H9 (cell line): Measurements from ENCODE around the gene FRAS1. TPM values are rescaled to one million over a fixed set of nuclear protein-coding genes. Genes with fewer than 3 reads are reported as not detected.

Experiments used
- DNase-seq: peaks from one replicate; pipeline ENCODE4 v3.0.0-alpha.2; 2017
- H2AFZ ChIP-seq: one replicate; pipeline ENCODE4 v1.6.1; 2013; ENCODE audit warnings: mild to moderate bottlenecking, low read length, control low read depth, moderate library complexity
- H2AK5ac ChIP-seq: 2 replicates; pipeline ENCODE4 v1.6.1; 2013; ENCODE audit warnings: low read length, control low read depth, mixed read lengths; ENCODE audit not compliant: insufficient read length
- H2BK120ac ChIP-seq: one replicate; pipeline ENCODE4 v1.6.1; 2013; ENCODE audit warnings: low read depth, mild to moderate bottlenecking, low read length, control low read depth, inconsistent platforms; ENCODE audit not compliant: poor library complexity, severe bottlenecking
- H2BK12ac ChIP-seq: 2 replicates; pipeline ENCODE4 v1.6.1; 2013; ENCODE audit warnings: low read length, control low read depth, mixed read lengths, low read depth; ENCODE audit not compliant: insufficient read length
- H2BK15ac ChIP-seq: 2 replicates; pipeline ENCODE4 v1.6.1; 2013; ENCODE audit warnings: low read depth, low read length, control low read depth
- H2BK20ac ChIP-seq: one replicate; pipeline ENCODE4 v1.6.1; 2013; ENCODE audit warnings: low read depth, mild to moderate bottlenecking, low read length, control low read depth, inconsistent platforms; ENCODE audit not compliant: poor library complexity, severe bottlenecking
- H2BK5ac ChIP-seq: 2 replicates; pipeline ENCODE4 v1.6.1; 2013; ENCODE audit warnings: low read length, control low read depth, mixed read lengths; ENCODE audit not compliant: insufficient read length
- H3K14ac ChIP-seq: 2 replicates; pipeline ENCODE4 v1.6.1; 2013; ENCODE audit warnings: low read length, control low read depth; ENCODE audit not compliant: insufficient read depth
- H3K18ac ChIP-seq: 2 replicates; pipeline ENCODE4 v1.6.1; 2013; ENCODE audit warnings: low read depth, mild to moderate bottlenecking, mixed read lengths, low read length, control low read depth; ENCODE audit not compliant: insufficient read length
- H3K23ac ChIP-seq: 2 replicates; pipeline ENCODE4 v1.6.1; 2013; ENCODE audit warnings: low read length, control low read depth, mixed read lengths, low read depth; ENCODE audit not compliant: insufficient read length
- H3K23me2 ChIP-seq: 2 replicates; pipeline ENCODE4 v1.6.1; 2013; ENCODE audit warnings: low read depth, mild to moderate bottlenecking, mixed read lengths, low read length, control low read depth; ENCODE audit not compliant: insufficient read length, poor library complexity, severe bottlenecking
- H3K27ac ChIP-seq: 2 replicates; pipeline ENCODE4 v1.5.1; 2013; ENCODE audit warnings: low read length, control low read depth, mixed read lengths, low read depth; ENCODE audit not compliant: insufficient read length
- H3K27me3 ChIP-seq: 2 replicates; pipeline ENCODE4 v1.6.1; 2013; ENCODE audit warnings: low read length, control low read depth, inconsistent platforms; ENCODE audit not compliant: insufficient read depth
- H3K4ac ChIP-seq: 2 replicates; pipeline ENCODE4 v1.6.1; 2013; ENCODE audit warnings: low read depth, mild to moderate bottlenecking, control low read depth, inconsistent platforms, low read length, moderate library complexity
- H3K4me1 ChIP-seq: 2 replicates; pipeline ENCODE4 v1.6.1; 2013; ENCODE audit warnings: low read length, control low read depth, inconsistent platforms; ENCODE audit not compliant: insufficient read depth
- H3K4me2 ChIP-seq: 2 replicates; pipeline ENCODE4 v1.6.1; 2013; ENCODE audit warnings: low read length, control low read depth, mixed read lengths; ENCODE audit not compliant: insufficient read length, insufficient read depth
- H3K56ac ChIP-seq: 2 replicates; pipeline ENCODE4 v1.6.1; 2013; ENCODE audit warnings: low read depth, mild to moderate bottlenecking, mixed read lengths, low read length, control low read depth; ENCODE audit not compliant: insufficient read length
- H3K79me1 ChIP-seq: 2 replicates; pipeline ENCODE4 v1.6.1; 2013; ENCODE audit warnings: low read depth, mild to moderate bottlenecking, moderate library complexity, low read length, control low read depth, inconsistent platforms; ENCODE audit not compliant: insufficient read depth, poor library complexity, severe bottlenecking
- H3K79me2 ChIP-seq: 2 replicates; pipeline ENCODE4 v1.6.1; 2013; ENCODE audit warnings: low read length, control low read depth, inconsistent platforms; ENCODE audit not compliant: insufficient read depth
- H3K9ac ChIP-seq: 2 replicates; pipeline ENCODE4 v1.6.1; 2013; ENCODE audit warnings: low read length, control low read depth, mixed read lengths; ENCODE audit not compliant: insufficient read length; ENCODE audit errors: extremely low read depth
- H3K9me3 ChIP-seq: one replicate; pipeline ENCODE4 v1.6.1; 2013; ENCODE audit warnings: low read depth, low read length, inconsistent platforms; ENCODE audit not compliant: control insufficient read depth
- H3T11ph ChIP-seq: one replicate; pipeline ENCODE4 v1.6.1; 2013; ENCODE audit warnings: mild to moderate bottlenecking, low read length, control low read depth, inconsistent platforms
- H4K20me1 ChIP-seq: one replicate; pipeline ENCODE4 v1.6.1; 2013; ENCODE audit not compliant: control insufficient read depth, insufficient read length, insufficient read depth
- H4K5ac ChIP-seq: 2 replicates; pipeline ENCODE4 v1.6.1; 2013; ENCODE audit warnings: low read depth, mild to moderate bottlenecking, mixed read lengths, low read length, control low read depth; ENCODE audit not compliant: insufficient read length
- H4K8ac ChIP-seq: replicated peaks from 2 replicates; pipeline ENCODE4 v1.6.1; 2013; ENCODE audit warnings: low read length, control low read depth, mixed read lengths, low read depth; ENCODE audit not compliant: insufficient read length
- H4K91ac ChIP-seq: 2 replicates; pipeline ENCODE4 v1.6.1; 2013; ENCODE audit warnings: low read depth, mild to moderate bottlenecking, moderate library complexity, mixed read lengths, low read length, control low read depth; ENCODE audit not compliant: insufficient read length
- H3K27ac Mint-ChIP-seq, 3 experiments: 2 replicates in 2 of 3; 3 replicates in 1 of 3; pipeline ENCODE4 v1.8.0; 2020 to 2021; ENCODE audit warnings: mixed read lengths in 3 of 3, mild to moderate bottlenecking in 1 of 3, moderate library complexity in 1 of 3
- H3K27me3 Mint-ChIP-seq: 2 replicates; pipeline ENCODE4 v1.8.0; 2021; ENCODE audit warnings: low read depth, mild to moderate bottlenecking, moderate library complexity, mixed read lengths
- H3K36me3 Mint-ChIP-seq, 3 experiments: 2 replicates in 2 of 3; 3 replicates in 1 of 3; pipeline ENCODE4 v1.8.0; 2020 to 2021; ENCODE audit warnings: low read depth in 3 of 3, mixed read lengths in 3 of 3; ENCODE audit not compliant: insufficient read depth in 1 of 3
- H3K4me1 Mint-ChIP-seq, 2 experiments: 2 replicates each; pipeline ENCODE4 v1.8.0; 2020; ENCODE audit warnings: mixed read lengths in 2 of 2
- H3K4me3 Mint-ChIP-seq, 2 experiments: 2 replicates in 1 of 2; 3 replicates in 1 of 2; pipeline ENCODE4 v1.8.0; 2020 to 2021; ENCODE audit warnings: mild to moderate bottlenecking in 2 of 2, mixed read lengths in 2 of 2, moderate library complexity in 1 of 2
- H3K9me3 Mint-ChIP-seq, 2 experiments: 2 replicates in 1 of 2; 3 replicates in 1 of 2; pipeline ENCODE4 v1.8.0; 2020; ENCODE audit warnings: mild to moderate bottlenecking in 2 of 2, mixed read lengths in 2 of 2, moderate library complexity in 1 of 2
- whole genome bisulfite sequencing: extraction: QIAGEN DNeasy Blood & Tissue Kit; methylation state at CpG from one replicate; pipeline ENCODE4 v1.1.7; 2013; ENCODE audit warnings: missing lambda C conversion rate, low lambda C conversion rate, mixed read lengths; ENCODE audit not compliant: insufficient read length; ENCODE audit errors: extremely low coverage; 5-methylcytosine and 5-hydroxymethylcytosine counted together
- total RNA-seq: library from RNA; stranded (reverse); gene quantifications from 2 replicates; pipeline ENCODE4 v1.2.1, GENCODE V29; 2021
- TF ChIP-seq, protein P1 (sequence below): fragments of 200-600 bp; sonication (generic); conservative IDR thresholded peaks from 3 replicates; pipeline ENCODE4 v1.8.0; 2021; ENCODE audit warnings: antibody characterized with exemption, mild to moderate bottlenecking

Gene FRAS1
- total RNA-seq, 1 experiment from 2014 or later = 58.5 TPM

DNA sequence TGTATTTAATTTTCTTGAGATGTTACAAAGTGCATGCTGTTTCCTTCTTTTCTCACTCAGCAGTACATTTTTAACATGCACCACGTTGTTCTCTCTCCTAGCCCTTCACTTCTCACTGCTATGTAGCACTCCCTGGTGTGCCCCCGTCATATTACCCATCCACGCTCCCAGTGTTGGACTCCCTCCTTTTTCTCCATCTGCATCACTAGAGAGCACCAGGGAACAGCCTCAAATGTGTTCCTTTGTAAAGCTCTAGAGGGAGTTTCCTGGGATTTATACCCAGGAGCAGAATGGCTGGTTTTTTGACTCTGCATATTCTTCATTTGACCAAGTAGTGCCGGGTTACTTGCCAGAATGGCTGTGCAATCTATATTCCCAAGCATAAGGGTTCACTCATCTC, 254.2 kb downstream of the FRAS1 start:
- H3K27ac Mint-ChIP-seq = peak overlapping the region in 2 of 3 experiments; percentile 27 to 37; a peak in 5 of 7 replicates
- H3K9me3 Mint-ChIP-seq = no peaks in the 10 kb centered on the region
- H3K36me3 Mint-ChIP-seq = peaks cover 35 to 47% (median 44%) of the 10 kb centered on the region in 3 experiments

More for the DNA sequence above, 254.2 kb downstream of the FRAS1 start:
- Histone ChIP-seq H3K4me1 (peaks cover 9% of the 10 kb centered on the region), H2BK15ac (no peak overlapping the region), H3K23me2 (no peaks in the 10 kb centered on the region), H4K5ac (no peak overlapping the region), H2AK5ac (no peak overlapping the region), H4K20me1 (no peaks in the 10 kb centered on the region), H3K14ac (no peak overlapping the region), H3K27ac (no peak overlapping the region), H2BK20ac (no peak overlapping the region), H3K18ac (no peak overlapping the region), H4K8ac (no peak overlapping the region), H2BK12ac (no peak overlapping the region), H4K91ac (no peak overlapping the region), H3K4ac (no peak overlapping the region), H2AFZ (no peak overlapping the region), H3K79me1 (no peaks in the 10 kb centered on the region), H3K79me2 (no peaks in the 10 kb centered on the region), H3T11ph (no peak overlapping the region), H3K56ac (no peak overlapping the region), H2BK5ac (no peak overlapping the region), H3K9me3 (no peaks in the 10 kb centered on the region), H3K4me2 (no peak overlapping the region), H3K27me3 (no peaks in the 10 kb centered on the region), H3K9ac (no peak overlapping the region), H3K23ac (no peak overlapping the region), H2BK120ac (no peak overlapping the region)
- no peaks in the 10 kb centered on the region; the same call in 1 of the 2 replicates for H3K27me3 Mint-ChIP-seq
- no peak for DNase-seq
- H3K4me3 Mint-ChIP-seq = no peak overlapping the region
- no CpG with 5 or more reads among the region's 4 CpGs for WGBS
- TF ChIP-seq, protein P1, sequence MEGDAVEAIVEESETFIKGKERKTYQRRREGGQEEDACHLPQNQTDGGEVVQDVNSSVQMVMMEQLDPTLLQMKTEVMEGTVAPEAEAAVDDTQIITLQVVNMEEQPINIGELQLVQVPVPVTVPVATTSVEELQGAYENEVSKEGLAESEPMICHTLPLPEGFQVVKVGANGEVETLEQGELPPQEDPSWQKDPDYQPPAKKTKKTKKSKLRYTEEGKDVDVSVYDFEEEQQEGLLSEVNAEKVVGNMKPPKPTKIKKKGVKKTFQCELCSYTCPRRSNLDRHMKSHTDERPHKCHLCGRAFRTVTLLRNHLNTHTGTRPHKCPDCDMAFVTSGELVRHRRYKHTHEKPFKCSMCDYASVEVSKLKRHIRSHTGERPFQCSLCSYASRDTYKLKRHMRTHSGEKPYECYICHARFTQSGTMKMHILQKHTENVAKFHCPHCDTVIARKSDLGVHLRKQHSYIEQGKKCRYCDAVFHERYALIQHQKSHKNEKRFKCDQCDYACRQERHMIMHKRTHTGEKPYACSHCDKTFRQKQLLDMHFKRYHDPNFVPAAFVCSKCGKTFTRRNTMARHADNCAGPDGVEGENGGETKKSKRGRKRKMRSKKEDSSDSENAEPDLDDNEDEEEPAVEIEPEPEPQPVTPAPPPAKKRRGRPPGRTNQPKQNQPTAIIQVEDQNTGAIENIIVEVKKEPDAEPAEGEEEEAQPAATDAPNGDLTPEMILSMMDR = peak; percentile 57
- H3K4me1 Mint-ChIP-seq = peaks cover 45 to 59% of the 10 kb centered on the region in 2 experiments
